Karpas-422 (cell line): Measurements from ENCODE around the gene MYOZ3. TPM values are rescaled to one million over a fixed set of nuclear protein-coding genes. Genes with fewer than 3 reads are reported as not detected.

Experiments
- DNase-seq: peaks from one replicate; pipeline ENCODE4 v3.0.0-alpha.2; 2015
- H2AFZ ChIP-seq: fragments of 200-600 bp; sonication (generic); 2 replicates; pipeline ENCODE4 v1.6.1; 2014; ENCODE audit warnings: antibody characterized with exemption, low read length, mixed read lengths
- H3K27ac ChIP-seq: fragments of 200-600 bp; sonication (generic); 2 replicates; pipeline ENCODE4 v1.5.1; 2014; ENCODE audit warnings: mild to moderate bottlenecking, low read length, moderate library complexity
- H3K27me3 ChIP-seq: fragments of 200-600 bp; sonication (generic); 2 replicates; pipeline ENCODE4 v1.6.1; 2014; ENCODE audit warnings: low read length, mixed read lengths
- H3K36me3 ChIP-seq: fragments of 200-600 bp; sonication (generic); 2 replicates; pipeline ENCODE4 v1.6.1; 2014; ENCODE audit warnings: low read length, mixed read lengths; ENCODE audit not compliant: insufficient read depth
- H3K4me1 ChIP-seq: fragments of 200-600 bp; sonication (generic); 2 replicates; pipeline ENCODE4 v1.6.1; 2014; ENCODE audit warnings: mild to moderate bottlenecking, low read length, mixed read lengths
- H3K4me2 ChIP-seq: fragments of 200-600 bp; sonication (generic); 2 replicates; pipeline ENCODE4 v1.6.1; 2014; ENCODE audit warnings: low read length, low read depth, mild to moderate bottlenecking; ENCODE audit not compliant: poor library complexity, severe bottlenecking
- H3K4me3 ChIP-seq: fragments of 200-600 bp; sonication (generic); 2 replicates; pipeline ENCODE4 v1.5.1; 2014; ENCODE audit warnings: mild to moderate bottlenecking, antibody characterized with exemption, low read length, mixed read lengths
- H3K79me2 ChIP-seq: fragments of 200-600 bp; sonication (generic); 2 replicates; pipeline ENCODE4 v1.6.1; 2014; ENCODE audit warnings: mild to moderate bottlenecking, low read length, mixed read lengths
- H3K9ac ChIP-seq: fragments of 200-600 bp; sonication (generic); 2 replicates; pipeline ENCODE4 v1.6.0; 2014; ENCODE audit warnings: low read length
- H3K9me2 ChIP-seq: fragments of 200-600 bp; sonication (generic), shearing (Covaris generic); replicated peaks from 2 replicates; pipeline ENCODE4 v1.6.0; 2014; ENCODE audit warnings: mild to moderate bottlenecking, low read length, moderate library complexity; ENCODE audit not compliant: insufficient read depth
- H3K9me3 ChIP-seq: fragments of 300-700, 200-600 bp; sonication (generic); 2 replicates; pipeline ENCODE4 v1.6.1; 2014; ENCODE audit warnings: low read length, mixed read lengths
- H4K20me1 ChIP-seq: fragments of 200-600 bp; sonication (generic); 2 replicates; pipeline ENCODE4 v1.6.1; 2014; ENCODE audit warnings: mild to moderate bottlenecking, antibody characterized with exemption, low read length, low read depth; ENCODE audit not compliant: insufficient read depth
- total RNA-seq: library from RNA; depleted of rRNA; stranded (reverse); fragments of >200 nt; shearing (Covaris generic); gene quantifications from 2 replicates; pipeline ENCODE4 v1.2.3, GENCODE V29; 2014; ENCODE audit warnings: low replicate concordance

Gene MYOZ3
- total RNA-seq, 1 experiment from 2014 or later: not detected

DNA sequence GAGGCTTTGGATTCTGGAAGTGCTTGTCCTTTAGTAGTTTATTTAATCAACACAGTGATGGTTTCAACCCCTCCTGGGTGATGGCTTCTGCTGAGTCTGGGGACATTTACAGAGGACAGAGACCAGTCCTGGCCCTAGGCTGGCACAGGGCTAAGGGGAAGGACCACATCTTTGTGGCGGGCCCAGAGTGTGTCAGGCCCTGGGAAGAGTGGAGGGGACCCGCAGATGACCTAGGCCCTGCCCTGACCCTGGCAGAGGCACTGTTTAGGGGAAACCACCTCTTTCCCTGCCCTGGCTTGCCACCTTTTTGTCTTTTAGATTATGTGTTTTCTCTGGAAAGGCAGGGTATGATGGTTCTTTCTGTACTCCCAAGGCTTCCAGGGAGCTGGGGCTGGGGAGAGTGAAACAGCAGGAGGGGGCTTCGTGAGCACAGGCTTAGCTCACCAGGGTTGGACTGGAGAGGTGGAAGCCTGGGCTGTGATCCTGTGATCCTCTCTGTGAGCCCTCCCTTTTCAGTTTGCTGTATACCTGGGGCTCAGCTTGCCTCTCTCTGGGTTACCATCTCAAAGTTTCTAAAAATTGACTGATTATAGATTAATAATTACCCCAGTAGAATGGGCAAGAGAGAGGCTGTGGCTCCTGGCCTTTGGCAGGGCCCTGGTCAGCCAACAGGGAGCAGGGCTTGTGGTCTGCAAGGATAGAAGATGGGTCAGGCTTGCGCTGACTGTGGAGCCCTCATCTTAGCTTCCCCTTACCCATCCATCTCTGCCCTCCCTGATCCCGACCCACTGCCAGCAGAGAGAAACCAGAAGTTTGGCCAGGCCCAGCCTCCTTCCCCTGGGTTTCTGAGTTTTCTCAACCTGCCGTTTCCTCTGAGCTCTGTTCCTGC is 22.3 kb upstream of the MYOZ3 start:
- H3K27me3 ChIP-seq: no peaks in the 10 kb centered on the region
- H4K20me1 ChIP-seq: no peaks in the 10 kb centered on the region
- H2AFZ ChIP-seq: no peak overlapping the region
- no peak overlapping the region for H3K4me3 ChIP-seq
- H3K79me2 ChIP-seq: no peaks in the 10 kb centered on the region
- no peak overlapping the region for H3K27ac ChIP-seq
- no peak for DNase-seq
- no peak overlapping the region for H3K9ac ChIP-seq
- no peaks in the 10 kb centered on the region for H3K9me2 ChIP-seq
- H3K4me2 ChIP-seq: no peak overlapping the region
- no peaks in the 10 kb centered on the region for H3K9me3 ChIP-seq
- no peaks in the 10 kb centered on the region for H3K36me3 ChIP-seq
- no peaks in the 10 kb centered on the region for H3K4me1 ChIP-seq

DNA sequence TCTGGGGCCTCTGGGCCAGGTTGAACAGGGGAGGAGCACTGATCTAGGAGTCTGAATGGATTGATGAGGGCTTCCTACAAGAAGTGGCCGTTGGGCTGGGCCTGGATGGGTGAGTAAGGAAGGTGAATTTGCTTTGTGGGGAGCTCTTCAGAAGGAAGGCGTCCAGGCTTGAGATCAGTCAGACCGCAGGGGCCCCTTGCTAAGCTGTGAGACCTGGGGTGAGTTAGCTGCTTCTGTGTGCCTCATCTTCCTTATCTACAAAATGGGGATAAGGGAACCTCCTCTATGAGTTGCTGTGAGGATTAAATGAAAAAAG is 21.7 kb upstream of the MYOZ3 start:
- Histone ChIP-seq H3K9ac (no peak overlapping the region), H3K27me3 (no peaks in the 10 kb centered on the region), H3K4me3 (no peak overlapping the region), H3K27ac (no peak overlapping the region), H3K4me2 (no peak overlapping the region), H4K20me1 (no peaks in the 10 kb centered on the region), H3K9me2 (no peaks in the 10 kb centered on the region), H3K9me3 (no peaks in the 10 kb centered on the region), H3K79me2 (no peaks in the 10 kb centered on the region), H3K36me3 (no peaks in the 10 kb centered on the region), H3K4me1 (no peaks in the 10 kb centered on the region), H2AFZ (no peak overlapping the region)
- DNase-seq: no peak

DNA sequence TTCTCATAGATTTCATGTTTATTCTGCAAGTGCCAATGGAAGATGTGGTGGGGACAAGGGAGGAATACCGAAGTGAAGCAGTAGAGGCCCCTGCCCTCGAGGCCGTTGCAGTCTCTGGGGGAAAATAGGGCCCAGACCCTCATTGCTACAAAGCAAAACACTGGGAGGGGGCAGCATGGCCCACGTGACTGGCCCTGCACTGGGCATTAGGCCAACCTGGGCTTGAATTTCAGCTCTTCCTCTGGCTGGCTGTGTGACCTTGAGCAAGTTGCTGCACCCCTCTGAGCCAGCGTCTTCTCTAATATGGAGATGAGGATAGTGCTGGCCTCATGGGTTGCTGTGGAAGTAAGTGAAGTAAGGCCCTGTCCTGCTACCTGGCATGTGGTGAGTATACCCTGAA is 21.3 kb upstream of the MYOZ3 start:
- Histone ChIP-seq H3K4me3 (no peak overlapping the region), H3K27me3 (no peaks in the 10 kb centered on the region), H3K4me2 (no peak overlapping the region), H2AFZ (no peak overlapping the region), H3K79me2 (no peaks in the 10 kb centered on the region), H3K4me1 (no peaks in the 10 kb centered on the region), H3K36me3 (no peaks in the 10 kb centered on the region), H3K9me3 (no peaks in the 10 kb centered on the region), H4K20me1 (no peaks in the 10 kb centered on the region), H3K9me2 (no peaks in the 10 kb centered on the region), H3K27ac (no peak overlapping the region), H3K9ac (no peak overlapping the region)
- DNase-seq: no peak

DNA sequence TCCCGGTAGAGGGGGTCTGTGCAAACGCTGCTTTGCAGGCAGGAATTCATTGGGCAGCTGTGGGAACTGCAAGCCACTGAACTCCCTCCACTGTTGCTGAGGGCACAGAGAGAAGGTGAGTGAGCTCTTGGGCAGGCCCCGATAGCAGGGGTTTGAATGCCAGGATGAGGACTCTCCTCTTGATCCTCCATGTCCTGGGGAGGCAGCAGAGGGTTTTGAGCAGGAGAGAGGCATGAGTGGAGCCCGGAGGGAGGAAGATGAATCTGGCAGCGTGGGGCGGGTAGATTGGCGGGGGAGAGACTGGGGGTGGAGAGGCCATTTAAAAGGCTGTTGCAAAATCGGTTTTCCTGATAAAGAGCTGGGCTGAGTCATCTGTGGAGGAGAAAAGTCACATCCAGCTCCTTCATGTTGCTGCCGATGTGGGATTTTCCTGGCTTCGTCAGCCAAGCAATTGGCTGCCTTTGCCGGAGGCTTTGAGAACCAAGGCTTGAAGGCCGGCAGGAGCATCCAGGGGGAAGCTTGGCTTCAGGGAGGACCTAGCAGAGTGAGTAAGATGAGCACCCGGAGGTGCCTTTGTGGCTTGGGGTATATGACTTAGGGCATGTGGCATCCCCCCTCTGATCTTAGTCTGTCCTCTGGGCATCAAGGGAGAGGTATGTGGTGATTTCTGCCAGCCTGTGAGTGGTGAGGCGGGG is 20.6 kb upstream of the MYOZ3 start, which contains the start of gene SYNPO:
SYNPO (plus strand) TSS at position 350 of the 695 bp plus-strand sequence. CDS start 7,616 bp downstream, outside the sequence.
- no peaks in the 10 kb centered on the region for H3K9me2 ChIP-seq
- no peaks in the 10 kb centered on the region for H3K79me2 ChIP-seq
- H2AFZ ChIP-seq: no peak within 1 kb of the TSS
- no peaks in the 10 kb centered on the region for H3K9me3 ChIP-seq
- H4K20me1 ChIP-seq: no peaks in the 10 kb centered on the region
- H3K9ac ChIP-seq: no peak within 1 kb of the TSS
- no peaks in the 10 kb centered on the region for H3K36me3 ChIP-seq
- no peak within 1 kb of the TSS for H3K4me2 ChIP-seq
- H3K4me3 ChIP-seq: no peak within 1 kb of the TSS
- H3K4me1 ChIP-seq: no peaks in the 10 kb centered on the region
- no peaks in the 10 kb centered on the region for H3K27me3 ChIP-seq
- H3K27ac ChIP-seq: no peak within 1 kb of the TSS
- DNase-seq: no peak

DNA sequence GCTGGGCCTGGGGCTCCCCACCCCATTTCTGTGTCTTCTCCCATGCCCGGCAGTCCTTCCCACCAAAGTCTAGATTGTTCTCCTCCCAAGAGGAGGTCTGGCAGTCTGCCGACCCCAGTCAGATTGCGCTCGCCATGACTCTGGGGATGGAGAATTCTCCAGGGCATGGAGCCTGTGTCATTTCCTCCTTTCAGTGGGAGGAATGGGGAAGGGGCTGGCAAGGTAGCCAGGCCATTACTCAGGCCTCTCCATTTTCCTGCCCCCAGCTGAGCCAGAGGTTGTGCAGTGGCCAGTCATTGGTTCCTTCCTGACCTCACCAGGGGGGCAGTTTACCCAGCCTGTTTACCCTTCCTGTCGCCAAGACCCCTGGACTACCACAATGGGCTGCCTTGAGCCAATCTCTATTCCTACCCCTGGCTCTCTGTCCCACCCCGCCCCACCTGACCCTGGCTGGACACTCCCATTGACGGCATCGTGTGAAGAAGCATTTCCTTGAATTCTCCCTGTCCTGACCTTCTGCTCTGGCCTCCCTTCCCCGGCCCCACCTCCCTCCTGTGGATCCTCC is 20.0 kb upstream of the MYOZ3 start:
- no peak overlapping the region for H3K4me2 ChIP-seq
- no peak overlapping the region for H3K9ac ChIP-seq
- no peaks in the 10 kb centered on the region for H3K36me3 ChIP-seq
- no peaks in the 10 kb centered on the region for H3K79me2 ChIP-seq
- no peak overlapping the region for H3K27ac ChIP-seq
- H3K4me1 ChIP-seq: no peaks in the 10 kb centered on the region
- H2AFZ ChIP-seq: no peak overlapping the region
- no peaks in the 10 kb centered on the region for H4K20me1 ChIP-seq
- no peaks in the 10 kb centered on the region for H3K9me2 ChIP-seq
- H3K9me3 ChIP-seq: no peaks in the 10 kb centered on the region
- H3K27me3 ChIP-seq: no peaks in the 10 kb centered on the region
- no peak for DNase-seq
- H3K4me3 ChIP-seq: no peak overlapping the region

GRCh38 chr5:150641824-150642566 is 19.1 kb upstream of the MYOZ3 start:
- no peaks in the 10 kb centered on the region for H3K27me3 ChIP-seq
- no peaks in the 10 kb centered on the region for H3K79me2 ChIP-seq
- no peaks in the 10 kb centered on the region for H4K20me1 ChIP-seq
- H3K9ac ChIP-seq: no peak overlapping the region
- no peak for DNase-seq
- H3K4me2 ChIP-seq: no peak overlapping the region
- H3K4me1 ChIP-seq: no peaks in the 10 kb centered on the region
- H3K9me2 ChIP-seq: no peaks in the 10 kb centered on the region
- H2AFZ ChIP-seq: no peak overlapping the region
- H3K4me3 ChIP-seq: no peak overlapping the region
- no peak overlapping the region for H3K27ac ChIP-seq
- no peaks in the 10 kb centered on the region for H3K9me3 ChIP-seq
- no peaks in the 10 kb centered on the region for H3K36me3 ChIP-seq

DNA sequence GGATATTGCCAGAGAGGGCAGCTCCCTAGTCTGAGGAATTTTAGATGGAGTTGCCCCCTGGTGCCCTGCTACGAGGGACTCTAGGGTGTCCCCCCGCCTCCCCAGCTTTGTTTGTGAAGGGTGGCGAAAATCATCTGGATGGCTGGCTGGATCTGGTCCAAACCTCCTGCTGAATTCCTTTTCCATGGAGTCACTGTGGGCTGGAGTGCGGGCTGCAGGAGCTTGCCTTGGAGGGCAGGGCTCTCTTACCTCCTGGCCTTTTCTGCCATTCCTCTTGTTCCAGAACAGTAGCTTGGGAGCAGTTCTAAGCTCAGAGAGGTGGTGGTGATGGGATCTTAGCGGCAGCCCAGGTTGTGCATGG is 18.5 kb upstream of the MYOZ3 start:
- Histone ChIP-seq H3K79me2 (no peaks in the 10 kb centered on the region), H3K4me2 (no peak overlapping the region), H3K27ac (no peak overlapping the region), H3K9me2 (no peaks in the 10 kb centered on the region), H3K9ac (no peak overlapping the region), H3K36me3 (no peaks in the 10 kb centered on the region), H3K27me3 (no peaks in the 10 kb centered on the region), H3K4me1 (no peaks in the 10 kb centered on the region), H2AFZ (no peak overlapping the region), H4K20me1 (no peaks in the 10 kb centered on the region), H3K4me3 (no peak overlapping the region), H3K9me3 (no peaks in the 10 kb centered on the region)
- no peak for DNase-seq
